Keratinocyte (primary cell): ENCODE measurements around the gene PAXIP1. TPM values are rescaled to one million over a fixed set of nuclear protein-coding genes. Genes with fewer than 3 reads are reported as not detected.

Source experiments
- DNase-seq: peaks from one replicate; pipeline ENCODE4 v3.0.0-alpha.2; 2011; ENCODE audit warnings: low read depth, missing footprints, low spot score
- FAIRE-seq: peaks from 2 replicates; lab custom pipeline; 2011; peaks lifted over from hg19 to GRCh38; lab: Jason Lieb, UNC
- H2AFZ ChIP-seq: 2 replicates; pipeline ENCODE4 v1.6.0; 2012; ENCODE audit warnings: low read length, control low read depth, inconsistent platforms; ENCODE audit not compliant: control insufficient read depth
- H3K27ac ChIP-seq: 2 replicates; pipeline ENCODE4 v1.5.1; 2011; ENCODE audit warnings: low read length; ENCODE audit not compliant: control insufficient read depth, insufficient read depth
- H3K27me3 ChIP-seq: 3 replicates; pipeline ENCODE4 v1.6.0; 2011; ENCODE audit warnings: low read length; ENCODE audit not compliant: control insufficient read depth, insufficient read depth; ENCODE audit errors: extremely low read depth
- H3K36me3 ChIP-seq, 2 experiments: 2 replicates in 1 of 2; 3 replicates in 1 of 2; pipeline ENCODE4 v1.5.1; 2011; ENCODE audit warnings: low read length in 2 of 2, mild to moderate bottlenecking in 1 of 2; ENCODE audit not compliant: control insufficient read depth in 2 of 2, insufficient read depth in 2 of 2; ENCODE audit errors: extremely low read depth in 1 of 2
- H3K4me1 ChIP-seq: 3 replicates; pipeline ENCODE4 v1.5.1; 2011; ENCODE audit warnings: low read length; ENCODE audit not compliant: control insufficient read depth, insufficient read depth; ENCODE audit errors: extremely low read depth
- H3K4me2 ChIP-seq: 3 replicates; pipeline ENCODE4 v1.6.0; 2011; ENCODE audit warnings: low read depth, low read length; ENCODE audit not compliant: control insufficient read depth, insufficient read depth; ENCODE audit errors: extremely low read depth
- H3K4me3 ChIP-seq, 3 experiments: fragments of 200-600 bp in 1 of 3; sonication (generic) in 1 of 3; 2 replicates in 2 of 3; 3 replicates in 1 of 3; pipeline ENCODE4 v1.5.1; 2011 to 2016; ENCODE audit warnings: low read length in 3 of 3, mild to moderate bottlenecking in 3 of 3, control low read depth in 2 of 3, inconsistent platforms in 1 of 3, low read depth in 1 of 3, mixed read lengths in 1 of 3, mixed run types in 1 of 3, moderate library complexity in 1 of 3; ENCODE audit not compliant: control insufficient read depth in 2 of 3, insufficient read depth in 2 of 3; ENCODE audit errors: extremely low read depth in 1 of 3
- H3K79me2 ChIP-seq: 2 replicates; pipeline ENCODE4 v1.6.0; 2012; ENCODE audit warnings: low read length; ENCODE audit not compliant: control insufficient read depth, insufficient read depth
- H3K9ac ChIP-seq: 3 replicates; pipeline ENCODE4 v1.6.0; 2011; ENCODE audit warnings: low read length; ENCODE audit not compliant: control insufficient read depth, insufficient read depth; ENCODE audit errors: extremely low read depth
- H3K9me1 ChIP-seq: 3 replicates; pipeline ENCODE4 v1.6.0; 2011; ENCODE audit warnings: low read length; ENCODE audit not compliant: control insufficient read depth, insufficient read depth; ENCODE audit errors: extremely low read depth
- H3K9me3 ChIP-seq: 2 replicates; pipeline ENCODE4 v1.5.1; 2012; ENCODE audit warnings: low read depth, low read length; ENCODE audit not compliant: control insufficient read depth
- H4K20me1 ChIP-seq: 3 replicates; pipeline ENCODE4 v1.6.0; 2011; ENCODE audit warnings: low read length; ENCODE audit not compliant: control insufficient read depth, insufficient read depth; ENCODE audit errors: extremely low read depth
- EZH2 ChIP-seq: IDR thresholded peaks from one replicate; pipeline ENCODE4 v1.6.1; 2012; ENCODE audit warnings: inconsistent platforms, mild to moderate bottlenecking, low read length, moderate library complexity
- dilution Hi-C: fragments of 300-500 bp; cut with MboI; formaldehyde crosslinking; loops from one replicate; pipeline ENCODE4 v1.7.0; 2020; ENCODE audit warnings: low sequenced_read_pairs; ENCODE audit not compliant: extremely low pct_ligation_motif_present
- polyA plus RNA-seq, 5 experiments: library from polyadenylated mRNA; depleted of rRNA in 3 of 5; stranded (reverse) in 3 of 5; stranded (forward) in 1 of 5; unstranded in 1 of 5; fragments of >200 nt; gene quantifications; 1 replicate in 1 of 5; 2 replicates in 3 of 5; 3 replicates in 1 of 5; pipeline versions ENCODE4 v1.2.1 to v1.2.3, GENCODE V29; 2011 to 2012; ENCODE audit warnings: missing spikeins in 2 of 5, low read depth in 1 of 5, low replicate concordance in 1 of 5
- TF ChIP-seq, protein P1 (sequence below), 3 experiments: IDR thresholded peaks in 1 of 3; conservative IDR thresholded peaks in 1 of 3; optimal IDR thresholded peaks in 1 of 3; 2 replicates in 2 of 3; 3 replicates in 1 of 3; pipeline versions ENCODE3 to v1.5.1; 2011; ENCODE audit warnings: low read length in 3 of 3, mild to moderate bottlenecking in 3 of 3, moderate library complexity in 2 of 3, control low read depth in 1 of 3, inconsistent platforms in 1 of 3; ENCODE audit not compliant: insufficient read depth in 2 of 3; ENCODE audit errors: extremely low read depth in 1 of 3

Gene PAXIP1
- polyA plus RNA-seq, 1 donor (not counting 4 experiments of a cell fraction or from before 2014, with no cell fraction given): 9.4 TPM

DNA sequence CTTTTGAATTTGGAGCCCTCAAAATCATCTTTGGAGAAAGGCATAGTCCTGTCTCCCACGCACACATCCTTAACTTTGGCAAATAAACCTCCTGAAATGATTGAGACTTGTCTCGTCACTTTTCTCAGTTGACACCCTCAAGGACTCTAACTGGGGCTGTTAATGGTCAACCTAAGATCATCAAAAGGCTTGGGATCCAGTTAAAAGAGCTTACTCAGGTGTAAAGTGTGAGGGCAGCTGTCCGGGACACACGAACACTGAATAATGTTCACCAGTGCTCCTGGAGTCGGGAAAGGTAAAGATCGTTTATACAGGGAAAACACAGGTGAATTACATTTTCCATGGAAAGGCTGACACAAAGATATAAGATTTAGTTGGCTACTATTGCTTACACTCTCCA, 84.7 kb downstream of the PAXIP1 start:
- H3K4me2 ChIP-seq: no peak overlapping the region
- no peak overlapping the region for H3K27ac ChIP-seq
- DNase-seq: no peak
- TF ChIP-seq, protein P1, sequence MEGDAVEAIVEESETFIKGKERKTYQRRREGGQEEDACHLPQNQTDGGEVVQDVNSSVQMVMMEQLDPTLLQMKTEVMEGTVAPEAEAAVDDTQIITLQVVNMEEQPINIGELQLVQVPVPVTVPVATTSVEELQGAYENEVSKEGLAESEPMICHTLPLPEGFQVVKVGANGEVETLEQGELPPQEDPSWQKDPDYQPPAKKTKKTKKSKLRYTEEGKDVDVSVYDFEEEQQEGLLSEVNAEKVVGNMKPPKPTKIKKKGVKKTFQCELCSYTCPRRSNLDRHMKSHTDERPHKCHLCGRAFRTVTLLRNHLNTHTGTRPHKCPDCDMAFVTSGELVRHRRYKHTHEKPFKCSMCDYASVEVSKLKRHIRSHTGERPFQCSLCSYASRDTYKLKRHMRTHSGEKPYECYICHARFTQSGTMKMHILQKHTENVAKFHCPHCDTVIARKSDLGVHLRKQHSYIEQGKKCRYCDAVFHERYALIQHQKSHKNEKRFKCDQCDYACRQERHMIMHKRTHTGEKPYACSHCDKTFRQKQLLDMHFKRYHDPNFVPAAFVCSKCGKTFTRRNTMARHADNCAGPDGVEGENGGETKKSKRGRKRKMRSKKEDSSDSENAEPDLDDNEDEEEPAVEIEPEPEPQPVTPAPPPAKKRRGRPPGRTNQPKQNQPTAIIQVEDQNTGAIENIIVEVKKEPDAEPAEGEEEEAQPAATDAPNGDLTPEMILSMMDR (optimal IDR thresholded peaks at IDR 0.05 in 1 of 3, IDR thresholded peaks at IDR 0.05 in 1 of 3, conservative IDR thresholded peaks at IDR 0.05 in 1 of 3; ENCODE audit: extremely low read depth in 1 of 3, insufficient read depth in 2 of 3, low read length in 3 of 3): no peak
- no peak for TF ChIP-seq EZH2
- no peak overlapping the region for H2AFZ ChIP-seq
- H3K36me3 ChIP-seq: no peaks in the 10 kb centered on the region
- peaks cover 15% of the 10 kb centered on the region for H3K27me3 ChIP-seq
- dilution Hi-C loops: no loop called here
- H3K9me1 ChIP-seq: no peaks in the 10 kb centered on the region
- H3K79me2 ChIP-seq: no peaks in the 10 kb centered on the region
- H3K4me3 ChIP-seq: no peak overlapping the region
- H3K4me1 ChIP-seq: no peaks in the 10 kb centered on the region
- no peak for FAIRE-seq
- H3K9me3 ChIP-seq: no peaks in the 10 kb centered on the region
- no peak overlapping the region for H3K9ac ChIP-seq
- H4K20me1 ChIP-seq: no peaks in the 10 kb centered on the region

DNA sequence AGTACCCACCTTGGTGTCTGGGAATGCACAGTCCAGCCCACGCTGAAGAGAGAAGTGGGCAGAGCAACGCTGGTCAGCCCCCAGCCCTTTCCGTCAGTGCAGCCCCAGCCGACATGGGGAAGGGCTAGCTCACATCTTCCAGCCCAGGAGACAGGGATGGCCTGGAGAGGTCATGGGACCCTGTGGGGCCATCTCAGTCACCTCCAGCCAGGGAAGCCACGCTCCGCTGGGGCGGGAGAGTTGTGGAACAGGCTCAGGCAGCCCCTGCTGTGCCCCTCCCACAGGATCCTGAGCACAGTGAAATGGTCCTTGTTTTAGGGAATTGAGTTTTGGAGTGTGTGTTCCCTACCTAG, 85.1 kb downstream of the PAXIP1 start:
- H4K20me1 ChIP-seq: no peaks in the 10 kb centered on the region
- H3K4me1 ChIP-seq: no peaks in the 10 kb centered on the region
- no peaks in the 10 kb centered on the region for H3K9me1 ChIP-seq
- H3K27ac ChIP-seq: no peak overlapping the region
- TF ChIP-seq, protein P1 (optimal IDR thresholded peaks at IDR 0.05 in 1 of 3, IDR thresholded peaks at IDR 0.05 in 1 of 3, conservative IDR thresholded peaks at IDR 0.05 in 1 of 3; ENCODE audit: extremely low read depth in 1 of 3, insufficient read depth in 2 of 3, low read length in 3 of 3): no peak
- TF ChIP-seq EZH2: no peak
- H3K9ac ChIP-seq: no peak overlapping the region
- no peak overlapping the region for H2AFZ ChIP-seq
- FAIRE-seq: no peak
- H3K36me3 ChIP-seq: no peaks in the 10 kb centered on the region
- no peak overlapping the region for H3K4me2 ChIP-seq
- DNase-seq: no peak
- no peaks in the 10 kb centered on the region for H3K79me2 ChIP-seq
- H3K4me3 ChIP-seq: no peak overlapping the region
- no peaks in the 10 kb centered on the region for H3K9me3 ChIP-seq
- H3K27me3 ChIP-seq: peaks cover 15% of the 10 kb centered on the region
- dilution Hi-C loops: no loop called here
